Hematopoietic multipotent progenitor cell (in vitro differentiated cells): ENCODE measurements around the gene LRP3. TPM values are rescaled to one million over a fixed set of nuclear protein-coding genes. Genes with fewer than 3 reads are reported as not detected.
"Not testable (repeated sequence)": the region's sequence is repeated elsewhere in the genome, so short reads cannot be mapped to it uniquely, and the experiment has no call there.

Experiments
- DNase-seq, 3 donors: peaks; one replicate each; pipeline ENCODE4 v3.0.0-alpha.2; 2011 to 2015; ENCODE audit warnings: low read depth in 2 of 3, low spot score in 2 of 3
- total RNA-seq: library from RNA; depleted of rRNA; stranded (reverse); fragments of >200 nt; gene quantifications from one replicate; pipeline ENCODE4 v1.2.3, GENCODE V29; 2012

The LRP3 gene, protein sequence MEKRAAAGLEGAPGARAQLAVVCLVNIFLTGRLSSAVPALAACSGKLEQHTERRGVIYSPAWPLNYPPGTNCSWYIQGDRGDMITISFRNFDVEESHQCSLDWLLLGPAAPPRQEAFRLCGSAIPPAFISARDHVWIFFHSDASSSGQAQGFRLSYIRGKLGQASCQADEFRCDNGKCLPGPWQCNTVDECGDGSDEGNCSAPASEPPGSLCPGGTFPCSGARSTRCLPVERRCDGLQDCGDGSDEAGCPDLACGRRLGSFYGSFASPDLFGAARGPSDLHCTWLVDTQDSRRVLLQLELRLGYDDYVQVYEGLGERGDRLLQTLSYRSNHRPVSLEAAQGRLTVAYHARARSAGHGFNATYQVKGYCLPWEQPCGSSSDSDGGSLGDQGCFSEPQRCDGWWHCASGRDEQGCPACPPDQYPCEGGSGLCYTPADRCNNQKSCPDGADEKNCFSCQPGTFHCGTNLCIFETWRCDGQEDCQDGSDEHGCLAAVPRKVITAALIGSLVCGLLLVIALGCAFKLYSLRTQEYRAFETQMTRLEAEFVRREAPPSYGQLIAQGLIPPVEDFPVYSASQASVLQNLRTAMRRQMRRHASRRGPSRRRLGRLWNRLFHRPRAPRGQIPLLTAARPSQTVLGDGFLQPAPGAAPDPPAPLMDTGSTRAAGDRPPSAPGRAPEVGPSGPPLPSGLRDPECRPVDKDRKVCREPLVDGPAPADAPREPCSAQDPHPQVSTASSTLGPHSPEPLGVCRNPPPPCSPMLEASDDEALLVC
- 6.7 TPM for total RNA-seq

GRCh38 chr19:33193865-33194362 is at the start of gene LRP3:
Gene LRP3, plus strand, starts transcription at chr19:33194330. Its CDS starts 456 bp downstream, at chr19:33194786.
- peak in 1 of 3 donors; percentile 8 for DNase-seq

DNA sequence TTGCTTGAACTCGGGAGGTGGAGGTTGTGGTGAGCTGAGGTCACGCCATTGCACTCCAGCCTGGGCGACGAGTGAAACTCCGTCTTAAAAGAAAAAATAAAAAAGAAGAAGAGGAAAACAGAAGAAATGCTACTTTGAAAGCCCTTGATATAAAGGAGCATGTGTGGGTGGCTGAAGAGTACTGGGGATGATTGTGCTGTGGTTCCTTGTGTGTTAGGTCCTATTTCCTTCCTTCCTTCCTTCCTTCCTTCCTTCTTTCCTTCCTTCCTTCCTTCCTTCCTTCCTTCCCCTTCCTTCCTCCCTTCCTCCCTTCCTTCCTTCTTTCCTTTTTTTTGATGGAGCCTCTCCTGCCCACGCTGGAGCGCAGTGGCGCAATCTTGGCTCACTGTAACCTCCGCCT is 47.9 kb upstream of the LRP3 start:
- DNase-seq: no peak

- no peak for DNase-seq
These were observed 46.6 kb upstream of the LRP3 start for GRCh38 chr19:33147538-33147937.

DNA sequence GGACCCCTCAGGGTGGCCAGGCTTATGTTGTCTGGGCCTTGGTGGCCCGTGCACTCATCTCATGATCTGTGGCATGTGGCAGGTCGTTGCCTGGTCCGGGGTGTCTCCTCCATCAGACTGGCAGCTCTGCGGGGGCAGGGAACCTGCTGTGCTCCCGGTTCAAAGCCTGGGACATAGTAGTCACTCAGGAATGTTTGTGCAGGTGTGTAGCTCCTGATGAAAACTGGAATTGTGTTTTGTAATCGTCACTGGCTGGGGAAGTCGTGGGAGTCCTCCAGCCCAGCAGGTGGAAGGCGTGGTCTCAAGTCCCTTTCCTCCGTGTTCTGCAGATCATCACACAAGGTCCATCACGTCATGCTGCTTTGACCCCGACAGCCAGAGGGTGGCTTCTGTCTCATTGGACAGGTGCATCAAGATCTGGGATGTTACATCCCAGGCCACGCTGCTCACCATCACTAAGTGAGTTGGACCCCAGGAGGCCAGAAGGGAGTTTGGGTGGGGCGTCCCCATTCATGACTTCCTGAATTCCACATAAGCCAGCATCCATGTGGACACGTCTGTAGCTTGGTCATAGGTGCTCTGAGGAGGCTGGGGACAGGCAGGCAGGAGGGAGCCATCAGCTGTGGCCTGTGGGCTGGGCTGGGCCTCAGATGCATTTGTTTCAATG is 43.1 kb upstream of the LRP3 start:
- no peak for DNase-seq

GRCh38 chr19:33152176-33152575 is 42.0 kb upstream of the LRP3 start:
- no peak for DNase-seq

GRCh38 chr19:33152625-33153024 is 41.5 kb upstream of the LRP3 start:
- not testable (repeated sequence) for DNase-seq

DNA sequence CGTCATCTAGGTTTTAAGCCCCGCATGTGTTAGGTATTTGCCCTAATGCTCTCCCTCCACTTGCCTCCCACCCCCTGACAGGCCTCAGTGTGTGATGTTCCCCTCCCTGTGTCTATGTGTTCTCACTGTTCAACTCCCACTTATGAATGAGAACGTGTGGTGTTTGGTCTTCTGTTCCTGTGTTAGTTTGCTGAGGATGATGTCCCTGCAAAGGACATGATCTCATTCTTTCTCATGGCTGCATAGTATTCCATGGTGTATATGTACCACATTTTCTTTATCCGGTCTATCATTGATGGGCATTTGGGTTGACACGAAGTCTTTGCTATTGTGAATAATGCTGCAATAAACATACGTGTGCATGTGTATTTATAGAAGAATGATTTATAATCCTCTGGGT is 39.8 kb upstream of the LRP3 start:
- not testable (repeated sequence) for DNase-seq

DNA sequence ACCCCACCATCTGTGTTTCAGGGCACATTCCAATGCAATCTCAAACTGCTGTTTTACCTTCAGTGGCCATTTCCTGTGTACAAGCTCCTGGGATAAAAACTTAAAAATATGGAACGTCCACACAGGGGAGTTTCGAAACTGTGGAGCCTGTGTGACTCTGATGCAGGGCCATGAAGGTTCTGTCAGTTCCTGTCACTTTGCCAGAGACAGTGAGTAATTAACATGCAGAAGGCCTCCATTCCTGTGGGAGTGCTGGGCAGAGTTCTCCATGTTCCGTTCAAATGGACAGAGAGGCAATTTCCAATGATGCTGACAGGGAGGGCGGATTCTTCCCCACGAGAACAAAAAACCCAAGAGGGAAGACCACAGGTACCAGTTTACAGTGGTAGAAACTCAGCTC is 37.8 kb upstream of the LRP3 start:
- DNase-seq: no peak

- DNase-seq: no peak
These were observed 36.2 kb upstream of the LRP3 start for GRCh38 chr19:33157906-33158305.

DNA sequence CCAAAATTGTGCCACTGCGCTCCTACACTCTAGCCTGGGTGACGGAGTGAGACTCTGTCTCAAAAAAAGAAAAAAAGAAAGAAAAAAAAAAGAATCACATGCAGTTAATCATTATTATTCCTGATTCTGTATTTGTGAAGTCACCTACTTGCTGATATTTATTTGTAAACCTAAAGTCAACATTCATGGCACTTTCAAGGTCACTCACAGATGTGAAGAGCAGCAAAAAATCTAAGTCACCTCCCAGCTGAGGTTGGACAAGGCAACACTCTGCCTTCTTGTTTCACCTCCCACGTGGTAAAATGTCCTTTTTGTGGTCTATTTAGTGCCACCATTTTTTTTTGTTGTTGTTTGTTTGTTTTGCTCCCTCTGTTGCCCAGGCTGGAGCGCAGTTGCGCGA is 35.8 kb upstream of the LRP3 start:
- no peak for DNase-seq

GRCh38 chr19:33159149-33159548 is 35.0 kb upstream of the LRP3 start:
- no peak for DNase-seq

- no peak for DNase-seq
These were observed 34.2 kb upstream of the LRP3 start for GRCh38 chr19:33159893-33160292.

- no peak for DNase-seq
These were observed 32.9 kb upstream of the LRP3 start for GRCh38 chr19:33161201-33161600.

DNA sequence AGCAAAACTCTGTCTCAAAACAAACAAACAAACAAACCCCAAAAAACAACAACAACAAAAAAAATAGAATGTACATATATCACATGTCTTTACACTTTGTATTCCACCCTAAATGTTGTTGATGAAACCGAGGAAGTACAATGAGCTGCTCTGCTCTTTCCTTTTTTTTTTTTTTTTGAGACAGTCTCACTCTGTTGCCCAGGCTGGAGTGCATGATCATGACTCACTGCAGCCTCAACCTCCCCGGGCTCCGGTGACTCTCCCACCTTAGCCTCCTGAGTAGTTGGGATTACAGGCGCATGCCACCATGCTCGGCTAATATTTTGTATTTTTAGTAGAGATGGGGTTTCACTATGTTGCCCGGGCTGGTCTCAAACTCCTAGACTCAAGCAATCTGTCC is 30.6 kb upstream of the LRP3 start:
- DNase-seq: no peak

DNA sequence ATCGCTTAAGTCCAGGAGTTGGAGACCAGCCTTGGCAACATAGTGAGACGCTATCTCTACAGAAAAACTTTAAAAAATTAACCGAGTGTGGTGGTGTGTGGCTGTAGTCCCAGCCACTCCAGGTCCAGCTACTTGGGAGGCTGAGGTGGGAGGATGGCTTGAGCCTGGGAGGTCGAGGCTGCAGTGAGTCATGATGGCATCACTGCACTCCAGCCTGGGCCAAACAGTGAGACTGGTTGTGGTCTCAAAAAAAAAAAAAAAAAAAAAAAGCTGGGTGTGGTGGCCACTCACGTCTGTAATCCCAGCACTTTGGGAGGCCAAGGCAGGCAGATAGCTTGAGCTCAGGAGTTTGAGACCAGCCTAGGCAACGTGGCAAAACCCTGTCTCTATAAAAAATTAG is 28.1 kb upstream of the LRP3 start:
- not testable (repeated sequence) for DNase-seq

DNA sequence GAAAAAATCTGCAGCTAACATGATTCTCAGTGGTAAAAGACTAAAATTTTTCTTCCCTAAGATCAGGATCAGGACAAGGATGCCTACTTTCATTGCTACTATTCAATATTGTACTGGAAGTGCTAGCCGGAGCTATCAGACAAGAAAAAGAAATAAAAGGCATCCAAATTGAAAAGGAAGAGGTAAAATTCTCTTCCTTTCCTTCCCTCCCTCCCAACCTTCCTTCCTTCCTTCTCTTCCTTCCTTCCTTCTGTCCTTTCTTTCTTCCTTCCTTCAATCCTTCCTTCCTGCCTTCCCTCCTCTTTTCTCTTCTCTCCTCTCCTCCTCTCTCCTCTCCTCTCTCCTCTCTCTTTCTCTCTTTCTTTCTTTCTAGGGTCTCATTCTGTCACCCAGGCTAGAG is 26.7 kb upstream of the LRP3 start:
- DNase-seq: no peak

- DNase-seq: no peak
These were observed 25.6 kb upstream of the LRP3 start for GRCh38 chr19:33168528-33168927.

DNA sequence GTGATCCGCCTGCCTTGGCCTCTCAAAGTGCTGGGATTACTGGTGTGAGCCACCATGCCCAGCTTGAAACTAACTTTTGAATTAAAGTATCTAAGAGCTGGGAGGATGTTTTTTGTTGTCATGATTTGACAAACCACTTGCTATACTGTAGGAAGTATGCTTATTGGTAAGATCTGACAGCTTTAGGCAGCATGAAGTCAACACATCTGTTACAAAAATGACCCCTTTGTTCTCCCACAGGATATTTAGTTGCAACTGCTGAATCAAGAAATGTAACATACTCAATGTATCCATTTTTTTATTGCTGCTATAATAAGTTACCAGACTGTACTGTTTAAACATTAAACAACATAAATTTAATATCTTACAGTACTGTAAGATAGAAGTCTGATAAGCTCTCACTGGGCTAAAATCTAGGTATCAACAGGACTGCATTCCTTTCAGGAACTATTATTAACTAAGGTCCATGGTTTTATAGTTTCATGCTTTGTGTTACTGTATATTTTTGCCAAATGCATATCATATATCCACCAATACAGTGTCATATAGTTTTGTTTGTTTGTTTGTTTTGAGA is 22.8 kb upstream of the LRP3 start:
- DNase-seq: no peak

DNA sequence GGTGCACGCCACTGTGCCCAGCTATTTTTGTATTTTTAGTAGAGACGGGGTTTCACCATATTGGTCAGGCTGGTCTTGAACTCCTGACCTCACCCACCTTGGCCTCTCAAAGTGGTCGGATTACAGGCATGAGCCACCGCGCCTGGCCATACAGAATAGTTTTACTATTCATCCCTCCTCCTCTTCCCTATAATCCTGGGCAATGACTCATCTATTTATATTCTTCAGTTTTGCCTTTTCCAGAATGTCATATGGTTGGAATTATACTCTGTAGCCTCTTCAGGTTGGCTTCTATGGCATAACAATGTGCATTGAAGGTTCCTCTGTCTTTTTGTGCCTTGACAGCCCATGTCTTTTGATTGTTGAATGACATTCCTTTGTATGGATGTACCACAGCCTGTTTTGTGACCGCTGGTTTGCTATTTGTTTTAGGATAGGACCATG is 22.2 kb upstream of the LRP3 start:
- no peak for DNase-seq

GRCh38 chr19:33174186-33174585 is 19.9 kb upstream of the LRP3 start:
- DNase-seq: no peak
